Liver (tissue), 9 donors: ENCODE results near the gene DCLK2. TPM values are rescaled to one million over a fixed set of nuclear protein-coding genes. Genes with fewer than 3 reads are reported as not detected.

ENCODE experiments used
- DNase-seq: peaks from one replicate; pipeline ENCODE4 v3.0.0-alpha.2; 2017; ENCODE audit warnings: low spot score
- H3K27ac ChIP-seq, 2 donors: one replicate each; pipeline ENCODE4 v1.7.0; 2013; ENCODE audit warnings: inconsistent platforms in 2 of 2, low read length in 2 of 2, control low read depth in 1 of 2, low read depth in 1 of 2, mild to moderate bottlenecking in 1 of 2
- H3K27me3 ChIP-seq, 4 donors: one replicate each; pipeline versions ENCODE4 v1.6.1 to v1.7.0; 2013; ENCODE audit warnings: low read length in 3 of 4, inconsistent platforms in 1 of 4, mild to moderate bottlenecking in 1 of 4, moderate library complexity in 1 of 4; ENCODE audit not compliant: control insufficient read depth in 4 of 4, insufficient read depth in 4 of 4
- H3K36me3 ChIP-seq, 4 donors: one replicate each; pipeline versions ENCODE4 v1.6.1 to v1.7.0; 2013; ENCODE audit warnings: low read length in 3 of 4, mild to moderate bottlenecking in 3 of 4, low read depth in 1 of 4, moderate library complexity in 1 of 4; ENCODE audit not compliant: control insufficient read depth in 4 of 4, insufficient read depth in 3 of 4
- H3K4me1 ChIP-seq, 4 donors: one replicate each; pipeline versions ENCODE4 v1.6.1 to v1.7.0; 2013; ENCODE audit warnings: low read length in 3 of 4, mild to moderate bottlenecking in 3 of 4, moderate library complexity in 1 of 4; ENCODE audit not compliant: control insufficient read depth in 4 of 4, insufficient read depth in 4 of 4
- H3K4me3 ChIP-seq, 3 donors: one replicate each; pipeline versions ENCODE4 v1.6.1 to v1.7.0; 2013; ENCODE audit warnings: low read length in 3 of 3, control low read depth in 1 of 3, low read depth in 1 of 3, mild to moderate bottlenecking in 1 of 3
- H3K9ac ChIP-seq, 2 donors: one replicate each; pipeline ENCODE4 v1.7.0; 2013; ENCODE audit warnings: low read length in 2 of 2, mild to moderate bottlenecking in 2 of 2, moderate library complexity in 2 of 2, control low read depth in 1 of 2, low read depth in 1 of 2
- H3K9me3 ChIP-seq, 4 donors: one replicate each; pipeline versions ENCODE4 v1.6.1 to v1.7.0; 2013; ENCODE audit warnings: low read length in 3 of 4; ENCODE audit not compliant: control insufficient read depth in 4 of 4
- FOXA1 ChIP-seq: IDR thresholded peaks from 2 replicates; pipeline ENCODE4 v1.6.1; 2016; ENCODE audit warnings: antibody characterized with exemption
- FOXA2 ChIP-seq: IDR thresholded peaks from 2 replicates; pipeline ENCODE4 v1.6.1; 2016; ENCODE audit warnings: antibody characterized with exemption
- GABPA ChIP-seq, 2 donors: IDR thresholded peaks in 1 of 2; conservative IDR thresholded peaks in 1 of 2; 2 replicates each; pipeline ENCODE4 v1.6.1; 2016; ENCODE audit warnings: antibody characterized with exemption in 2 of 2, mild to moderate bottlenecking in 1 of 2, moderate library complexity in 1 of 2
- HNF4A ChIP-seq, 2 donors: conservative IDR thresholded peaks; 2 replicates each; pipeline ENCODE4 v1.6.1; 2016; ENCODE audit warnings: antibody characterized with exemption in 2 of 2, mild to moderate bottlenecking in 2 of 2
- HNF4G ChIP-seq: IDR thresholded peaks from 2 replicates; pipeline ENCODE4 v1.6.1; 2016; ENCODE audit warnings: antibody characterized with exemption
- JUND ChIP-seq, 2 donors: IDR thresholded peaks; 2 replicates each; pipeline ENCODE4 v1.6.1; 2016; ENCODE audit warnings: antibody characterized with exemption in 2 of 2
- NR2F2 ChIP-seq: IDR thresholded peaks from 2 replicates; pipeline ENCODE4 v1.6.1; 2016; ENCODE audit warnings: antibody characterized with exemption
- RAD21 ChIP-seq, 2 donors: IDR thresholded peaks; 2 replicates each; pipeline ENCODE4 v1.6.1; 2016; ENCODE audit warnings: antibody characterized with exemption in 2 of 2, mild to moderate bottlenecking in 2 of 2
- RXRA ChIP-seq, 2 donors: IDR thresholded peaks; 2 replicates each; pipeline ENCODE4 v1.6.1; 2017 to 2018; ENCODE audit warnings: antibody characterized with exemption in 2 of 2, mild to moderate bottlenecking in 1 of 2
- SP1 ChIP-seq: IDR thresholded peaks from 2 replicates; pipeline ENCODE4 v1.6.1; 2018; ENCODE audit warnings: antibody characterized with exemption, mild to moderate bottlenecking
- TAF1 ChIP-seq: conservative IDR thresholded peaks from 2 replicates; pipeline ENCODE4 v1.6.1; 2016; ENCODE audit warnings: antibody characterized with exemption, mild to moderate bottlenecking
- YY1 ChIP-seq: IDR thresholded peaks from 2 replicates; pipeline ENCODE4 v1.6.1; 2016; ENCODE audit warnings: antibody characterized with exemption, mild to moderate bottlenecking
- WGBS: extraction: QIAGEN DNeasy Blood & Tissue Kit; methylation state at CpG from one replicate; pipeline ENCODE4 v1.1.7; 2013; 5-methylcytosine and 5-hydroxymethylcytosine counted together
- polyA plus RNA-seq, 2 donors: library from polyadenylated mRNA; stranded (reverse) in 1 of 2; unstranded in 1 of 2; fragments of 200-250 nt in 1 of 2; fragments of >200 nt in 1 of 2; fragmentation: Nextera tagmentation in 1 of 2; extraction: Ambion mirVana in 1 of 2; gene quantifications; one replicate each; pipeline versions ENCODE4 v1.2.1 to v1.2.3, GENCODE V29; 2013 to 2015
- total RNA-seq, 2 donors: library from RNA; depleted of rRNA; stranded (reverse); fragments of >200 nt; gene quantifications; one replicate each; pipeline ENCODE4 v1.2.3, GENCODE V29; 2014
- TF ChIP-seq, protein P1 (sequence below): fragments of 150-350 bp; IDR thresholded peaks from 2 replicates; pipeline ENCODE4 v1.5.1; 2017; ENCODE audit warnings: improper control_type of control experiment, low read depth, low read length; ENCODE audit not compliant: missing input control
- TF ChIP-seq, protein P2 (sequence below): IDR thresholded peaks from 2 replicates; pipeline ENCODE4 v1.6.1; 2016; ENCODE audit warnings: antibody characterized with exemption, mild to moderate bottlenecking
- TF ChIP-seq, protein P3 (sequence below): IDR thresholded peaks from 2 replicates; pipeline ENCODE4 v1.6.1; 2016; ENCODE audit warnings: antibody characterized with exemption
- donor health status: healthy.
- donor health status: healthy.
- donor health status: healthy.
- donor health status: healthy.
- donor health status: healthy.

The DCLK2 gene
- total and polyA plus RNA-seq, 4 donors = 0.14 to 1.7 (median 0.50) TPM

DNA sequence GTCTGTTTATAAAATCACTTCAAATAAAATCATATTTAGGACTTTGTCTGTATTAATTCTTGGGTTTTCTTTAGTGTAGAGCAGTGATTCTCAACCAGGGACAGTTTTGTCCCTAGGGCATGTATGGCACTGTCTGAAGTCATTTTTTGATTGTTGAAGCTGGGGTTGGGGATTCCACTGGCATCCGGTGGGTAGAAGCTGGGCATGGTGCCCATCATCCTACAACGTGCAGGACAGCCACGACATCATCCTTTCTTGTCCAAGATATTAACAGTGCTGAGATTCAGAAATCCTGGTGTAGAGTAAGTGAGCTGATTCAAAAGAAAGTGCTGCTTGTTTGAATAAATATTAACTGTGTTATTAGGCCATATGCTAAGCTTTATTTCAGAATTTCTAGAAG lies 28.6 kb downstream of the DCLK2 start:
- Histone ChIP-seq H3K27ac (no peak overlapping the region), H3K27me3 (peaks cover 0 to 2% (median 0%) of the 10 kb centered on the region in 4 donors), H3K36me3 (no peaks in the 10 kb centered on the region), H3K9ac (no peak overlapping the region), H3K4me3 (no peak overlapping the region), H3K9me3 (no peaks in the 10 kb centered on the region), H3K4me1 (no peaks in the 10 kb centered on the region)
- DNase-seq = no peak
- 56% methylated on average over 3 of the region's 3 CpGs for WGBS
- TF ChIP-seq FOXA2 (no peak), YY1 (no peak), FOXA1 (no peak), RXRA (IDR thresholded peaks at IDR 0.05) (no peak), NR2F2 (no peak), HNF4A (conservative IDR thresholded peaks at IDR 0.05) (no peak), GABPA (IDR thresholded peaks at IDR 0.05 in 1 of 2, conservative IDR thresholded peaks at IDR 0.05 in 1 of 2) (no peak), SP1 (no peak), RAD21 (IDR thresholded peaks at IDR 0.05) (no peak), HNF4G (no peak), TAF1 (no peak), JUND (IDR thresholded peaks at IDR 0.05) (no peak)
- TF ChIP-seq, protein P1, sequence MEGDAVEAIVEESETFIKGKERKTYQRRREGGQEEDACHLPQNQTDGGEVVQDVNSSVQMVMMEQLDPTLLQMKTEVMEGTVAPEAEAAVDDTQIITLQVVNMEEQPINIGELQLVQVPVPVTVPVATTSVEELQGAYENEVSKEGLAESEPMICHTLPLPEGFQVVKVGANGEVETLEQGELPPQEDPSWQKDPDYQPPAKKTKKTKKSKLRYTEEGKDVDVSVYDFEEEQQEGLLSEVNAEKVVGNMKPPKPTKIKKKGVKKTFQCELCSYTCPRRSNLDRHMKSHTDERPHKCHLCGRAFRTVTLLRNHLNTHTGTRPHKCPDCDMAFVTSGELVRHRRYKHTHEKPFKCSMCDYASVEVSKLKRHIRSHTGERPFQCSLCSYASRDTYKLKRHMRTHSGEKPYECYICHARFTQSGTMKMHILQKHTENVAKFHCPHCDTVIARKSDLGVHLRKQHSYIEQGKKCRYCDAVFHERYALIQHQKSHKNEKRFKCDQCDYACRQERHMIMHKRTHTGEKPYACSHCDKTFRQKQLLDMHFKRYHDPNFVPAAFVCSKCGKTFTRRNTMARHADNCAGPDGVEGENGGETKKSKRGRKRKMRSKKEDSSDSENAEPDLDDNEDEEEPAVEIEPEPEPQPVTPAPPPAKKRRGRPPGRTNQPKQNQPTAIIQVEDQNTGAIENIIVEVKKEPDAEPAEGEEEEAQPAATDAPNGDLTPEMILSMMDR = no peak
- TF ChIP-seq, protein P2, sequence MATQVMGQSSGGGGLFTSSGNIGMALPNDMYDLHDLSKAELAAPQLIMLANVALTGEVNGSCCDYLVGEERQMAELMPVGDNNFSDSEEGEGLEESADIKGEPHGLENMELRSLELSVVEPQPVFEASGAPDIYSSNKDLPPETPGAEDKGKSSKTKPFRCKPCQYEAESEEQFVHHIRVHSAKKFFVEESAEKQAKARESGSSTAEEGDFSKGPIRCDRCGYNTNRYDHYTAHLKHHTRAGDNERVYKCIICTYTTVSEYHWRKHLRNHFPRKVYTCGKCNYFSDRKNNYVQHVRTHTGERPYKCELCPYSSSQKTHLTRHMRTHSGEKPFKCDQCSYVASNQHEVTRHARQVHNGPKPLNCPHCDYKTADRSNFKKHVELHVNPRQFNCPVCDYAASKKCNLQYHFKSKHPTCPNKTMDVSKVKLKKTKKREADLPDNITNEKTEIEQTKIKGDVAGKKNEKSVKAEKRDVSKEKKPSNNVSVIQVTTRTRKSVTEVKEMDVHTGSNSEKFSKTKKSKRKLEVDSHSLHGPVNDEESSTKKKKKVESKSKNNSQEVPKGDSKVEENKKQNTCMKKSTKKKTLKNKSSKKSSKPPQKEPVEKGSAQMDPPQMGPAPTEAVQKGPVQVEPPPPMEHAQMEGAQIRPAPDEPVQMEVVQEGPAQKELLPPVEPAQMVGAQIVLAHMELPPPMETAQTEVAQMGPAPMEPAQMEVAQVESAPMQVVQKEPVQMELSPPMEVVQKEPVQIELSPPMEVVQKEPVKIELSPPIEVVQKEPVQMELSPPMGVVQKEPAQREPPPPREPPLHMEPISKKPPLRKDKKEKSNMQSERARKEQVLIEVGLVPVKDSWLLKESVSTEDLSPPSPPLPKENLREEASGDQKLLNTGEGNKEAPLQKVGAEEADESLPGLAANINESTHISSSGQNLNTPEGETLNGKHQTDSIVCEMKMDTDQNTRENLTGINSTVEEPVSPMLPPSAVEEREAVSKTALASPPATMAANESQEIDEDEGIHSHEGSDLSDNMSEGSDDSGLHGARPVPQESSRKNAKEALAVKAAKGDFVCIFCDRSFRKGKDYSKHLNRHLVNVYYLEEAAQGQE = no peak
- TF ChIP-seq, protein P3, sequence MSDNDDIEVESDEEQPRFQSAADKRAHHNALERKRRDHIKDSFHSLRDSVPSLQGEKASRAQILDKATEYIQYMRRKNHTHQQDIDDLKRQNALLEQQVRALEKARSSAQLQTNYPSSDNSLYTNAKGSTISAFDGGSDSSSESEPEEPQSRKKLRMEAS = no peak

DNA sequence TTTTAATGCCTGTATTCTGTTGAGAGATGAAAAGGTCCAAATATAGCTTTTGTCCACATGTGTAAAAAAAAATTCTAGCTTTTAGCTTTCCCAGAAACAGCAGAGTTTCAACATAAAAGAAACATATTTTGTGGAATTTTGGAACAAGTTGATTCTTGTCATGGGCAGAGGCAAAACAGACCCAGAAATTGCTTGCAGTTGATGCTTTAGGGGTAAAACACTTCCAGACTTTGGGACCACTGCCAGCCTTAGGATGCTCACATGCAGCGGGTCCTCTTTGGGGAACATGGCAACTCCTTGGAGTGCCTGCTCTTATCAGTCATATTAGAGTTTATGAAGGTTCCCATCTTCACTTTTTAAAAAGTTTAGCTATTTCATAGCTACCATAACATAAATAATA lies 30.4 kb downstream of the DCLK2 start:
- H3K36me3 ChIP-seq = no peaks in the 10 kb centered on the region
- no peak overlapping the region for H3K9ac ChIP-seq
- peaks cover 0 to 2% (median 0%) of the 10 kb centered on the region in 4 donors for H3K9me3 ChIP-seq
- WGBS = 96% methylated on average over 1 of the region's 1 CpG
- no peak overlapping the region for H3K4me3 ChIP-seq
- H3K27me3 ChIP-seq = peaks cover 0 to 2% (median 0%) of the 10 kb centered on the region in 4 donors
- no peak overlapping the region for H3K27ac ChIP-seq
- no peak for TF ChIP-seq NR2F2
- TF ChIP-seq FOXA2 = no peak
- H3K4me1 ChIP-seq = no peaks in the 10 kb centered on the region
- DNase-seq = no peak
